HEK293T (cell line): ENCODE data around the gene FGFBP3.

ENCODE experiments used
- ARNT ChIP-seq: fragments of 450-650 bp; IDR thresholded peaks from 2 replicates; pipeline ENCODE4 v1.6.1; 2017; ENCODE audit warnings: mild to moderate bottlenecking
- BHLHE40 ChIP-seq: fragments of 450-650 bp; IDR thresholded peaks from 2 replicates; pipeline ENCODE4 v1.6.1; 2016; ENCODE audit warnings: mild to moderate bottlenecking, moderate library complexity, borderline replicate concordance
- ELF4 ChIP-seq: fragments of 450-650 bp; IDR thresholded peaks from 2 replicates; pipeline ENCODE4 v1.6.1; 2017; ENCODE audit warnings: antibody characterized with exemption
- FOXA1 ChIP-seq: fragments of 450-650 bp; IDR thresholded peaks from 2 replicates; pipeline ENCODE4 v1.6.1; 2016; ENCODE audit warnings: mild to moderate bottlenecking
- FOXK2 ChIP-seq: fragments of 450-650 bp; IDR thresholded peaks from 2 replicates; pipeline ENCODE4 v1.6.1; 2016; ENCODE audit warnings: mild to moderate bottlenecking
- SP1 ChIP-seq: fragments of 450-650 bp; IDR thresholded peaks from 2 replicates; pipeline ENCODE4 v1.6.1; 2017
- SUZ12 ChIP-seq: fragments of 450-650 bp; IDR thresholded peaks from 2 replicates; pipeline ENCODE4 v1.6.1; 2016; ENCODE audit warnings: mild to moderate bottlenecking

- TF ChIP-seq SUZ12 = no peak
- TF ChIP-seq SP1 = no peak
- TF ChIP-seq FOXK2 = no peak
- TF ChIP-seq ARNT = no peak
- no peak for TF ChIP-seq ELF4
- no peak for TF ChIP-seq BHLHE40
- TF ChIP-seq FOXA1 = no peak
Measured at GRCh38 chr10:91931526-91932190, 22.4 kb upstream of the FGFBP3 start.
